HFFc6 (cell line): ENCODE results near the gene OAS2. TPM values are rescaled to one million over a fixed set of nuclear protein-coding genes. Genes with fewer than 3 reads are reported as not detected.

Experiments
- DNase-seq: peaks from one replicate; pipeline ENCODE4 v3.0.0-alpha.2; 2018
- H3K27ac Mint-ChIP-seq: 2 replicates; pipeline ENCODE4 v1.8.0; 2020; ENCODE audit warnings: mild to moderate bottlenecking, mixed read lengths
- H3K27me3 Mint-ChIP-seq: 2 replicates; pipeline ENCODE4 v1.8.0; 2021; ENCODE audit warnings: mild to moderate bottlenecking, moderate library complexity, mixed read lengths; ENCODE audit not compliant: insufficient read depth
- H3K36me3 Mint-ChIP-seq: 2 replicates; pipeline ENCODE4 v1.8.0; 2021; ENCODE audit warnings: low read depth, mixed read lengths
- H3K4me1 Mint-ChIP-seq: 2 replicates; pipeline ENCODE4 v1.8.0; 2020; ENCODE audit warnings: low read depth, mixed read lengths
- H3K4me3 Mint-ChIP-seq: 2 replicates; pipeline ENCODE4 v1.8.0; 2020; ENCODE audit warnings: mild to moderate bottlenecking, moderate library complexity, mixed read lengths
- H3K9me3 Mint-ChIP-seq: 2 replicates; pipeline ENCODE4 v1.8.0; 2020; ENCODE audit warnings: mild to moderate bottlenecking, mixed read lengths
- CTCF ChIP-seq: fragments of 200-600 bp; sonication (generic); IDR thresholded peaks from 2 replicates; pipeline ENCODE4 v1.5.0; 2021; ENCODE audit warnings: antibody characterized with exemption, mild to moderate bottlenecking
- total RNA-seq, 6 experiments: library from RNA; stranded (reverse); fragmentation: NEBNext Ultra II Directional; extraction: Animal tissue kit (Norgen Biotek cat#: 25700); gene quantifications; 2 replicates in 1 of 6; 3 replicates in 5 of 6; pipeline ENCODE4 v1.2.3, GENCODE V29; 2021

OAS2 gene
- total RNA-seq, 6 experiments from 2014 or later = 0.28 to 0.63 (median 0.47) TPM

GRCh38 chr12:113022563-113023297, 44.4 kb downstream of the OAS2 start:
- no peak for TF ChIP-seq CTCF
- Mint-ChIP-seq H3K27me3 (peaks cover 11% of the 10 kb centered on the region), H3K27ac (no peak overlapping the region), H3K4me3 (no peak overlapping the region), H3K9me3 (no peaks in the 10 kb centered on the region), H3K36me3 (no peaks in the 10 kb centered on the region), H3K4me1 (peaks cover 23% of the 10 kb centered on the region)
- no peak for DNase-seq

GRCh38 chr12:113027726-113028125, 49.4 kb downstream of the OAS2 start:
- Mint-ChIP-seq H3K4me3 (no peak overlapping the region), H3K4me1 (no peaks in the 10 kb centered on the region), H3K27me3 (peaks cover 12% of the 10 kb centered on the region)

GRCh38 chr12:113030875-113031525, 52.7 kb downstream of the OAS2 start:
- no peaks in the 10 kb centered on the region for H3K9me3 Mint-ChIP-seq
- TF ChIP-seq CTCF = peak; percentile 84

More at GRCh38 chr12:113027726-113028125, 49.4 kb downstream of the OAS2 start:
- Mint-ChIP-seq H3K36me3 (no peaks in the 10 kb centered on the region), H3K9me3 (no peaks in the 10 kb centered on the region), H3K27ac (no peak overlapping the region)
- no peak for TF ChIP-seq CTCF
- DNase-seq = no peak

GRCh38 chr12:113039911-113040445, 61.7 kb downstream of the OAS2 start:
- Mint-ChIP-seq H3K4me1 (peaks cover 14% of the 10 kb centered on the region), H3K9me3 (no peaks in the 10 kb centered on the region), H3K27me3 (peaks cover 2% of the 10 kb centered on the region), H3K4me3 (no peak overlapping the region), H3K36me3 (no peaks in the 10 kb centered on the region), H3K27ac (no peak overlapping the region)
- TF ChIP-seq CTCF = no peak
- no peak for DNase-seq

More at GRCh38 chr12:113030875-113031525, 52.7 kb downstream of the OAS2 start:
- Mint-ChIP-seq H3K27ac (no peak overlapping the region), H3K4me1 (no peaks in the 10 kb centered on the region), H3K27me3 (peaks cover 14% of the 10 kb centered on the region), H3K4me3 (no peak overlapping the region), H3K36me3 (no peaks in the 10 kb centered on the region)
- peak; percentile 77 for DNase-seq

- Mint-ChIP-seq H3K4me3 (no peak overlapping the region), H3K27ac (peak overlapping the region; percentile 38; the same call in 1 of the 2 replicates), H3K4me1 (peaks cover 14% of the 10 kb centered on the region), H3K9me3 (no peaks in the 10 kb centered on the region), H3K36me3 (no peaks in the 10 kb centered on the region), H3K27me3 (peaks cover 4% of the 10 kb centered on the region)
- TF ChIP-seq CTCF = no peak
- DNase-seq = peak; percentile 46
These were observed 62.4 kb downstream of the OAS2 start for GRCh38 chr12:113040722-113041171.
